ENCODE measurements around the gene HSCB. TPM values are rescaled to one million over a fixed set of nuclear protein-coding genes. Genes with fewer than 3 reads are reported as not detected.
"Not testable (repeated sequence)": the region's sequence is repeated elsewhere in the genome, so short reads cannot be mapped to it uniquely, and the experiment has no call there.

HSCB gene
- total RNA-seq, 1 donor from 2014 or later = 15.3 TPM

DNA sequence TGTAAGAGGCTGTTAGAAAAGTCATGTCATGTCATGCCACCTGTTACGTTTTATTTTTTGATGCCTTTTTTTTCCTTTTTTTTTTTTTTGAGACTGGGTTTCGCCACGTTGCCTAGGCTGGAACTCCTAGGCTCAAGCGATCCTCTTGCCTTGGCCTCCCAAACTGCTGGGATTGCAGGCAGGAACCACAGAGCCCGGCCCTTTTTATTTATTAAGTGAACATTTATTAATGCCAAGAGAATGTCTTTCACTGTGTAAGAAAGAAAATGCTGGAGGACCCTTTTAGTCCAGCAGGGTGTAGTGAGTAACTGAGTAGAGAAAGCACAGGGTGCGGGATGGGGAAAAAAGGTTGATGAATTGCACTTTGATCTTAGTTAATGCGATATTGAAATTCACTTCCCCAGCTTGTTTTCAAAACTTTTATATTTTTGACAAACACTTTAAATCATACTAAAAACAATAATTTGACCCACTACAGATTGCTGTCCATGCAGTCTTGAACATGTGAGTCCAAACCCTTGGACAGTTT is 60.8 kb downstream of the HSCB start:
- no peak for DNase-seq (ENCODE audit: low spot score, unreplicated experiment)
- H3K9me3 Mint-ChIP-seq (ENCODE audit: low read depth) = no peaks in the 10 kb centered on the region
- H3K27ac Mint-ChIP-seq = peak overlapping the region; percentile 89
- no peaks in the 10 kb centered on the region for H3K27me3 Mint-ChIP-seq
- H3K36me3 Mint-ChIP-seq (ENCODE audit: insufficient read depth) = peaks cover 10% of the 10 kb centered on the region
- TF ChIP-seq, protein P1, sequence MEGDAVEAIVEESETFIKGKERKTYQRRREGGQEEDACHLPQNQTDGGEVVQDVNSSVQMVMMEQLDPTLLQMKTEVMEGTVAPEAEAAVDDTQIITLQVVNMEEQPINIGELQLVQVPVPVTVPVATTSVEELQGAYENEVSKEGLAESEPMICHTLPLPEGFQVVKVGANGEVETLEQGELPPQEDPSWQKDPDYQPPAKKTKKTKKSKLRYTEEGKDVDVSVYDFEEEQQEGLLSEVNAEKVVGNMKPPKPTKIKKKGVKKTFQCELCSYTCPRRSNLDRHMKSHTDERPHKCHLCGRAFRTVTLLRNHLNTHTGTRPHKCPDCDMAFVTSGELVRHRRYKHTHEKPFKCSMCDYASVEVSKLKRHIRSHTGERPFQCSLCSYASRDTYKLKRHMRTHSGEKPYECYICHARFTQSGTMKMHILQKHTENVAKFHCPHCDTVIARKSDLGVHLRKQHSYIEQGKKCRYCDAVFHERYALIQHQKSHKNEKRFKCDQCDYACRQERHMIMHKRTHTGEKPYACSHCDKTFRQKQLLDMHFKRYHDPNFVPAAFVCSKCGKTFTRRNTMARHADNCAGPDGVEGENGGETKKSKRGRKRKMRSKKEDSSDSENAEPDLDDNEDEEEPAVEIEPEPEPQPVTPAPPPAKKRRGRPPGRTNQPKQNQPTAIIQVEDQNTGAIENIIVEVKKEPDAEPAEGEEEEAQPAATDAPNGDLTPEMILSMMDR (IDR thresholded peaks at IDR 0.05; ENCODE audit: unreplicated experiment) = peak; percentile 27
- no peak overlapping the region for H3K4me3 Mint-ChIP-seq (ENCODE audit: low read depth)
- H3K4me1 Mint-ChIP-seq (ENCODE audit: low read depth) = peaks cover 19% of the 10 kb centered on the region

DNA sequence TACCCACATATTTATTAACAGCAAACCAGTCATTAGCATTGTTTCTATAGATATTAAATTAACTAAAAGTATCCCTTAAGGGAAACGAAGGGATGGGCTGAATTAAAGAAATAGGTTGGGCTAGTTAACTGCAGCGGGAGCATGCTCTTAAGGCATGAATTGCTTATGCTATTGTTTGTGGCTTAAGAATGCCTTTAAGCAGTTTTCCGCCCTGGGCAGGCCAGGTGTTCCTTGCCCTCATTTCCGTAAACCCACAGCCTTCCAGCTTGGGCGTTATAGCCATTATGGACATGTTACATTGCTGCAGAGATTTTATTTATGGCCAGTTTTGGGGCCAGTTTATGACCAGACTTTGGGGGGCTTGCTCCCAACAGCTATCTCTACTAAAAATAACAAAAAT is 63.6 kb downstream of the HSCB start:
- not testable (repeated sequence) for H3K36me3 Mint-ChIP-seq (ENCODE audit: insufficient read depth); DNase-seq (ENCODE audit: low spot score, unreplicated experiment); H3K27ac Mint-ChIP-seq; H3K4me3 Mint-ChIP-seq (ENCODE audit: low read depth); H3K27me3 Mint-ChIP-seq; H3K9me3 Mint-ChIP-seq (ENCODE audit: low read depth)
- peaks cover 19% of the 10 kb centered on the region for H3K4me1 Mint-ChIP-seq (ENCODE audit: low read depth)

Other genes starting within 250 kb of the HSCB start
- 33.3 and 35.2 TPM in 2 replicates for gene TTC28, start 62.2 kb upstream of the HSCB start, total RNA-seq
- 24.1 and 25.6 TPM in 2 replicates for gene CHEK2, start 219 bp upstream of the HSCB start, total RNA-seq
- gene CCDC117, start 30.7 kb downstream of the HSCB start, total RNA-seq = 39.9 and 40.4 TPM in 2 replicates
- gene XBP1, start 58.5 kb downstream of the HSCB start, total RNA-seq = 126 and 130 TPM in 2 replicates
- gene ZNRF3, start 141.5 kb downstream of the HSCB start, total RNA-seq = 7.5 and 9.5 TPM in 2 replicates

Measured in progenitor cell of endocrine pancreas (in vitro differentiated cells).